Cerebellar nuclear complex (tissue), 1 donor: ENCODE results near the gene PPIG.
"Not testable (repeated sequence)": the region's sequence is repeated elsewhere in the genome, so short reads cannot be mapped to it uniquely, and the experiment has no call there.

Experiments
- DNase-seq, 2 experiments: peaks; one replicate each; lab custom pipeline; 2025; lab: John Stamatoyannopoulos, UW

PPIG gene

GRCh38 chr2:169664978-169665930 is 81.1 kb downstream of the PPIG start:
- DNase-seq = no peak

GRCh38 chr2:169667583-169667982 is 83.4 kb downstream of the PPIG start:
- DNase-seq = no peak

GRCh38 chr2:169670215-169670651 is 86.1 kb downstream of the PPIG start:
- no peak for DNase-seq

- no peak for DNase-seq
Observed at GRCh38 chr2:169670937-169671336, 86.8 kb downstream of the PPIG start.

GRCh38 chr2:169672406-169672805 is 88.3 kb downstream of the PPIG start:
- DNase-seq = no peak

- DNase-seq = no peak
Observed at GRCh38 chr2:169673106-169673505, 89.0 kb downstream of the PPIG start.

GRCh38 chr2:169673921-169674320 is 89.8 kb downstream of the PPIG start:
- no peak for DNase-seq

- DNase-seq = no peak
Observed at GRCh38 chr2:169676357-169676756, 92.2 kb downstream of the PPIG start.

GRCh38 chr2:169676850-169677249 is 92.7 kb downstream of the PPIG start:
- DNase-seq = no peak

GRCh38 chr2:169683054-169683424 is 98.9 kb downstream of the PPIG start:
- no peak for DNase-seq

- no peak for DNase-seq
Observed at GRCh38 chr2:169683425-169684134, 99.4 kb downstream of the PPIG start.

GRCh38 chr2:169684135-169684565 is 100.0 kb downstream of the PPIG start:
- no peak for DNase-seq

GRCh38 chr2:169684712-169685111 is 100.6 kb downstream of the PPIG start:
- DNase-seq = not testable (repeated sequence)

- DNase-seq = not testable (repeated sequence)
Observed at GRCh38 chr2:169686825-169687224, 102.7 kb downstream of the PPIG start.

- not testable (repeated sequence) for DNase-seq
Observed at GRCh38 chr2:169687943-169688342, 103.8 kb downstream of the PPIG start.

- no peak for DNase-seq
Observed at GRCh38 chr2:169690958-169691357, 106.8 kb downstream of the PPIG start.
